OCI-LY7 (cell line): ENCODE data around the gene CEP78. TPM values are rescaled to one million over a fixed set of nuclear protein-coding genes. Genes with fewer than 3 reads are reported as not detected.

Experiments used
- BruUV-seq: library from RNA; stranded (reverse); fragments of 400-500 nt; replicated peaks from 2 replicates; lab custom pipeline; 2021; lab: Mats Ljungman, UMichigan
- CTCF ChIA-PET: fragments of 300-600 bp; sonication (Branson Sonifier 250); formaldehyde crosslinking; loops from one replicate; lab custom pipeline; 2022; ENCODE audit warnings: antibody characterized with exemption; ENCODE audit not compliant: unreplicated experiment; lab: Charles Lee
- POLR2A ChIA-PET: fragments of 300-600 bp; sonication (Branson Sonifier 250); formaldehyde crosslinking; loops from one replicate; lab custom pipeline; 2022; ENCODE audit warnings: antibody characterized with exemption; lab: Charles Lee
- DNase-seq: peaks from one replicate; pipeline ENCODE4 v3.0.0-alpha.2; 2015; ENCODE audit warnings: low spot score
- H2AFZ ChIP-seq: fragments of 200-600 bp; sonication (generic), shearing (Covaris generic); 2 replicates; pipeline ENCODE4 v1.6.1; 2014; ENCODE audit warnings: mild to moderate bottlenecking, antibody characterized with exemption, low read length, moderate library complexity
- H3K27ac ChIP-seq: fragments of 200-600 bp; sonication (generic); 2 replicates; pipeline ENCODE4 v1.5.1; 2014; ENCODE audit warnings: mixed run types, low read depth, mild to moderate bottlenecking, moderate library complexity, low read length, inconsistent platforms; ENCODE audit not compliant: poor library complexity, severe bottlenecking
- H3K36me3 ChIP-seq: fragments of 200-600 bp; sonication (generic); 2 replicates; pipeline ENCODE4 v1.6.1; 2014; ENCODE audit warnings: mild to moderate bottlenecking, antibody characterized with exemption, low read length, moderate library complexity, mixed read lengths; ENCODE audit not compliant: insufficient read depth
- H3K4me1 ChIP-seq: fragments of 200-600 bp; sonication (generic); 2 replicates; pipeline ENCODE4 v1.5.1; 2014; ENCODE audit warnings: mild to moderate bottlenecking, low read length; ENCODE audit not compliant: insufficient read depth, poor library complexity, severe bottlenecking
- H3K4me2 ChIP-seq: fragments of 200-600 bp; sonication (generic); 2 replicates; pipeline ENCODE4 v1.6.1; 2014; ENCODE audit warnings: mild to moderate bottlenecking, low read length
- H3K4me3 ChIP-seq: fragments of 200-600 bp; sonication (generic); 2 replicates; pipeline ENCODE4 v1.5.1; 2014; ENCODE audit warnings: mild to moderate bottlenecking, low read depth, low read length; ENCODE audit not compliant: poor library complexity, severe bottlenecking
- H3K79me2 ChIP-seq: fragments of 200-600 bp; sonication (generic); 2 replicates; pipeline ENCODE4 v1.6.1; 2016; ENCODE audit warnings: low read depth, mild to moderate bottlenecking, low read length, moderate library complexity, mixed read lengths; ENCODE audit not compliant: insufficient read depth
- H3K9me2 ChIP-seq: fragments of 200-600 bp; sonication (generic); 2 replicates; pipeline ENCODE4 v1.6.1; 2016; ENCODE audit warnings: mild to moderate bottlenecking, low read length, mixed read lengths; ENCODE audit not compliant: insufficient read depth
- H3K9me3 ChIP-seq: fragments of 200-600 bp; sonication (generic); 2 replicates; pipeline ENCODE4 v1.6.1; 2014; ENCODE audit warnings: mild to moderate bottlenecking, mixed run types, low read length, mixed read lengths
- H4K20me1 ChIP-seq: fragments of 200-600 bp; sonication (generic); 2 replicates; pipeline ENCODE4 v1.6.1; 2014; ENCODE audit warnings: mild to moderate bottlenecking, antibody characterized with exemption, low read length, moderate library complexity, mixed read lengths; ENCODE audit not compliant: insufficient read depth
- EZH2phosphoT487 ChIP-seq: fragments of 200-600 bp; sonication (generic); IDR thresholded peaks from 2 replicates; pipeline ENCODE4 v1.6.1; 2018; ENCODE audit warnings: low read depth, borderline replicate concordance, mild to moderate bottlenecking, mixed run types, antibody characterized with exemption, low read length, moderate library complexity, mixed read lengths
- intact Hi-C: fragments of 100-400 bp; cut with micrococcal nuclease; formaldehyde crosslinking; loops from one replicate; pipeline ENCODE4 v1.10.0; 2022; ENCODE audit not compliant: unreplicated experiment
- total RNA-seq, 2 experiments: library from RNA; depleted of rRNA in 1 of 2; stranded (reverse); fragments of >200 nt in 1 of 2; shearing (Covaris generic) in 1 of 2; gene quantifications; 2 replicates each; pipeline ENCODE4 v1.2.3, GENCODE V29; 2014 to 2022
- TF ChIP-seq, protein P1 (sequence below): fragments of 200-600 bp; sonication (generic); conservative IDR thresholded peaks from 2 replicates; pipeline ENCODE4 v1.5.1; 2014; ENCODE audit warnings: mild to moderate bottlenecking, antibody characterized with exemption, low read length, moderate library complexity, mixed read lengths

The CEP78 gene
- total RNA-seq, 2 experiments from 2014 or later = 49.5 to 59.3 TPM

DNA sequence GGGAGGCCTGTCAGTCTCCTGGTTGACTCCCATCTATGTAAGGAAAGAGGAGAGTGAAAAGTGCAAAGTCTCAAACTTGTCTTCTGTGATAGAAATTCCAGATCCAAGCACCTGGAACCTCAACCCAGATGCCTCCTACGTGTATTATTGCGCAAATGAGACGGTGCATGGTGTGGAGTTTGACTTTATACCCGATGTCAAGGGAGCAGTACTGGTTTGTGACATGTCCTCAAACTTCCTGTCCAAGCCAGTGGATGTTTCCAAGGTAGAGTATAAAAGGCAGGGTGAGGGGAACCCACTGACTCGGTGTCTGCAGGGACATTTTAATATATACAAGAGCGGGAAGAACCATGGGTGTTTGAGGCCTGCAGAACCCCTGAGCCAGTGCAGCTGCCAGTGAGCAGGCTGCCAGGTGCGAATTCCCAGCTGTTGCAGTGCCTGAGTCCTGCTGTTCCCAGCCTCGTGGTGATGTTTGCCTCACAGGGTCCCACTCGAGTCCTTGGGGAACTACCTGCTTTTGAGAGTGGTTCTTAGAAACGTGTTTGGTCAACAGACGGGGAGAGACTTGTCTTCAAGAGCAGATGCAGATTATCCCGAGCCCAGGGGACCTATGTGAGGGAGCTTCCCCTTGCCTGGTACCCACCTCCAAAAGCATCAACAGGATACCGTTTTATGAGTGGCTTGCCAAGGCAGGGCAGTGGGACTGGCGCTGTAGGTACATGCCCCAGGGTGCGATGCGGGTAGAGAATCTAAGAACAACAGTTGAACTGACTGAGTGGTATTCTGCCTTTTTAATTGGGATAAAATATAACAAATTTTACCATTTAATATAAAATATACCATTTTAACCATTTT lies 70.6 kb downstream of the CEP78 start:
- Histone ChIP-seq H4K20me1 (no peaks in the 10 kb centered on the region), H3K36me3 (peaks cover 96% of the 10 kb centered on the region), H3K79me2 (no peaks in the 10 kb centered on the region; the same call in 1 of the 2 replicates), H3K4me3 (no peak overlapping the region), H3K27ac (no peak overlapping the region), H3K9me2 (no peaks in the 10 kb centered on the region), H2AFZ (no peak overlapping the region), H3K9me3 (no peaks in the 10 kb centered on the region), H3K4me1 (no peaks in the 10 kb centered on the region), H3K4me2 (no peak overlapping the region)
- BruUV-seq = no TSS peak
- TF ChIP-seq, protein P1, sequence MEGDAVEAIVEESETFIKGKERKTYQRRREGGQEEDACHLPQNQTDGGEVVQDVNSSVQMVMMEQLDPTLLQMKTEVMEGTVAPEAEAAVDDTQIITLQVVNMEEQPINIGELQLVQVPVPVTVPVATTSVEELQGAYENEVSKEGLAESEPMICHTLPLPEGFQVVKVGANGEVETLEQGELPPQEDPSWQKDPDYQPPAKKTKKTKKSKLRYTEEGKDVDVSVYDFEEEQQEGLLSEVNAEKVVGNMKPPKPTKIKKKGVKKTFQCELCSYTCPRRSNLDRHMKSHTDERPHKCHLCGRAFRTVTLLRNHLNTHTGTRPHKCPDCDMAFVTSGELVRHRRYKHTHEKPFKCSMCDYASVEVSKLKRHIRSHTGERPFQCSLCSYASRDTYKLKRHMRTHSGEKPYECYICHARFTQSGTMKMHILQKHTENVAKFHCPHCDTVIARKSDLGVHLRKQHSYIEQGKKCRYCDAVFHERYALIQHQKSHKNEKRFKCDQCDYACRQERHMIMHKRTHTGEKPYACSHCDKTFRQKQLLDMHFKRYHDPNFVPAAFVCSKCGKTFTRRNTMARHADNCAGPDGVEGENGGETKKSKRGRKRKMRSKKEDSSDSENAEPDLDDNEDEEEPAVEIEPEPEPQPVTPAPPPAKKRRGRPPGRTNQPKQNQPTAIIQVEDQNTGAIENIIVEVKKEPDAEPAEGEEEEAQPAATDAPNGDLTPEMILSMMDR = no peak
- TF ChIP-seq EZH2phosphoT487 = no peak
- ChIA-PET CTCF (no interaction called here), POLR2A (no interaction called here)
- DNase-seq = no peak
- intact Hi-C loops = no loop called here

DNA sequence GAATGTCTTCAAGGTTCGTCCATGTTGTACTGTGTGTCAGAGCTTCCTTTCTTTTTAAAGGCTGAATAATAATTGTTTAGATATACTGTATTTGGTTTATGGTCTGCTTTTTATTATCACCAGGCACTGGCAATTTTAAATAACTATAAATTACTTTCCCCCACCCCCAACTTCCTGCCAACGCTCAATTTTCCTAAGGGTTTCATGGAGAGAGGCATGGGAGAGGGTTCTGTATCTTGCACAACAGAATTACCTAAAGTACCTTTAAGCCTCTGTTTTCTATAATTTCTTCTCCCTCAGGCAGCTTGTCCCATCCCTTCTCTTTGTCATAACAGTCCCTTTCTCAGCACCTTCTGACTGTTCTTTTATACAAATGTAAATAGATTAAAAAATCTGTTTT lies 71.5 kb downstream of the CEP78 start:
- H2AFZ ChIP-seq = no peak overlapping the region
- no peaks in the 10 kb centered on the region for H3K9me3 ChIP-seq
- H3K27ac ChIP-seq = no peak overlapping the region
- ChIA-PET CTCF (no interaction called here), POLR2A (no interaction called here)
- DNase-seq = no peak
- TF ChIP-seq EZH2phosphoT487 = no peak
- TF ChIP-seq, protein P1 = no peak
- H3K79me2 ChIP-seq = no peaks in the 10 kb centered on the region
- H3K4me2 ChIP-seq = no peak overlapping the region
- H4K20me1 ChIP-seq = no peaks in the 10 kb centered on the region
- intact Hi-C loops = no loop called here
- no peaks in the 10 kb centered on the region for H3K4me1 ChIP-seq
- H3K4me3 ChIP-seq = no peak overlapping the region
- BruUV-seq = no TSS peak
- H3K9me2 ChIP-seq = no peaks in the 10 kb centered on the region
- peaks cover 94% of the 10 kb centered on the region for H3K36me3 ChIP-seq

DNA sequence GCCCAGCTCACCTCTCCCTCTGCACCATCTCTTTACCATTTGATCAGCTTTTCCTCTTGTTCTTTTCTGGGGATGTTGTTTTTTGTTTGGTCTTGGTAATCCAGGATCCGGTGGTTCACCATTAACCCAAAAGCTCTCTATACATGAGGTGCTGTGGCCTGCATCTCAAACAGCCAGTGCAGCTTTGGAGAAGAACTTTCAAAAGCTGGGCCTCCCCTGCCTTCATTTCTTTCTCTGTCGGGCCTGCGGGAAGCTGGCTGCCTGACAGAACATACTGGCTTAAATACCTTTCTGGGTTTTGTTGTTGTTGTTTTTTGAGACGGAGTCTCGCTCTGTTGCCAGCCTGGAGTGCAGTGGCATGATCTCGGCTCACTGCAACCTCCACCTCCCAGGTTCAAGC lies 73.2 kb downstream of the CEP78 start:
- no peaks in the 10 kb centered on the region for H3K9me3 ChIP-seq

More for the DNA sequence above, 73.2 kb downstream of the CEP78 start:
- no TSS peak for BruUV-seq
- H2AFZ ChIP-seq = no peak overlapping the region
- TF ChIP-seq EZH2phosphoT487 = no peak
- TF ChIP-seq, protein P1 = no peak
- CTCF ChIA-PET = no interaction called here
- POLR2A ChIA-PET = interaction anchor here (0.9 kb wide), 1 partner anchor 10 kb away, joined by 7 read pairs; no protein-coding TSS in a partner anchor
- H3K4me1 ChIP-seq = no peaks in the 10 kb centered on the region
- H3K4me3 ChIP-seq = no peak overlapping the region
- no peak overlapping the region for H3K27ac ChIP-seq
- peaks cover 91% of the 10 kb centered on the region for H3K36me3 ChIP-seq
- H3K9me2 ChIP-seq = no peaks in the 10 kb centered on the region
- no peaks in the 10 kb centered on the region; the same call in 1 of the 2 replicates for H3K79me2 ChIP-seq
- no peak for DNase-seq
- intact Hi-C loops = no loop called here
- no peaks in the 10 kb centered on the region for H4K20me1 ChIP-seq
- H3K4me2 ChIP-seq = no peak overlapping the region
